ENCODE measurements around the gene PRELID2.

PRELID2 gene

GRCh38 chr5:145761254-145761653 lies 73.9 kb downstream of the PRELID2 start:
- Histone ChIP-seq H3K9me2 (replicated peaks; ENCODE audit: low read depth, low read length) (no peaks in the 10 kb centered on the region), H2AFZ (ENCODE audit: low read length) (no peak overlapping the region), H3K36me3 (ENCODE audit: insufficient read depth, low read length) (peaks cover 31% of the 10 kb centered on the region; the same call in 1 of the 2 replicates), H3F3A (ENCODE audit: low read depth) (no peaks in the 10 kb centered on the region), H3K79me2 (ENCODE audit: insufficient read depth, low read length) (no peaks in the 10 kb centered on the region), H4K20me1 (ENCODE audit: insufficient read depth, low read length, poor library complexity, severe bottlenecking) (no peaks in the 10 kb centered on the region), H3K4me1 (ENCODE audit: insufficient read depth, low read length, poor library complexity, severe bottlenecking) (peaks cover 5% of the 10 kb centered on the region), H3K4me3 (ENCODE audit: low read length, poor library complexity, severe bottlenecking) (no peak overlapping the region), H3K27me3 (ENCODE audit: insufficient read depth, low read length, poor library complexity, severe bottlenecking) (no peaks in the 10 kb centered on the region), H3K9me3 (ENCODE audit: insufficient read depth, low read depth, low read length) (no peaks in the 10 kb centered on the region), H3K4me2 (ENCODE audit: low read depth, low read length, poor library complexity, severe bottlenecking) (no peak overlapping the region), H3K9ac (ENCODE audit: low read depth, low read length, poor library complexity, severe bottlenecking) (no peak overlapping the region)
- TF ChIP-seq, protein P1, sequence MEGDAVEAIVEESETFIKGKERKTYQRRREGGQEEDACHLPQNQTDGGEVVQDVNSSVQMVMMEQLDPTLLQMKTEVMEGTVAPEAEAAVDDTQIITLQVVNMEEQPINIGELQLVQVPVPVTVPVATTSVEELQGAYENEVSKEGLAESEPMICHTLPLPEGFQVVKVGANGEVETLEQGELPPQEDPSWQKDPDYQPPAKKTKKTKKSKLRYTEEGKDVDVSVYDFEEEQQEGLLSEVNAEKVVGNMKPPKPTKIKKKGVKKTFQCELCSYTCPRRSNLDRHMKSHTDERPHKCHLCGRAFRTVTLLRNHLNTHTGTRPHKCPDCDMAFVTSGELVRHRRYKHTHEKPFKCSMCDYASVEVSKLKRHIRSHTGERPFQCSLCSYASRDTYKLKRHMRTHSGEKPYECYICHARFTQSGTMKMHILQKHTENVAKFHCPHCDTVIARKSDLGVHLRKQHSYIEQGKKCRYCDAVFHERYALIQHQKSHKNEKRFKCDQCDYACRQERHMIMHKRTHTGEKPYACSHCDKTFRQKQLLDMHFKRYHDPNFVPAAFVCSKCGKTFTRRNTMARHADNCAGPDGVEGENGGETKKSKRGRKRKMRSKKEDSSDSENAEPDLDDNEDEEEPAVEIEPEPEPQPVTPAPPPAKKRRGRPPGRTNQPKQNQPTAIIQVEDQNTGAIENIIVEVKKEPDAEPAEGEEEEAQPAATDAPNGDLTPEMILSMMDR (conservative IDR thresholded peaks at IDR 0.05; ENCODE audit: low read length), result no peak
- TF ChIP-seq EZH2phosphoT487 (IDR thresholded peaks at IDR 0.05; ENCODE audit: borderline replicate concordance), result no peak

DNA sequence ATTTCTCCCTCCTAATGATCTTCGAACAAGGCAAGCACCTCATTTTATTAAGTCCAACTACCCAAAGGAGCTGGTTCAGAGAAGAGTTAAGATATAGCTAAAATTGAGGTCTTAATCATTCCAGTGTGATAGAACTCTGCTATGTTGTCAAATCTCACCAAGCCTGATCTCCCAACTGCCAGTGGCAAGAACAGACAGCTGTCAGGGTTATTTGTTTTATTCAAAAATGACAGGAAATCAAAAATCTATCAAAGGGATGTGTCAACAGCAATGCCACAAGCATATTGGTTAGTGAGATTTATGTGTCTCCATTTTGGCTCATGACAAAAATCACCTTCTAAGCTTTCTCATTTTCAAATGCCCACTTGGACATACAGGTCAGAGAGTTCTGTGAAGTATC lies 74.5 kb downstream of the PRELID2 start:
- Histone ChIP-seq H4K20me1 (ENCODE audit: insufficient read depth, low read length, poor library complexity, severe bottlenecking) (no peaks in the 10 kb centered on the region), H3K9me2 (replicated peaks; ENCODE audit: low read depth, low read length) (no peaks in the 10 kb centered on the region), H3K4me1 (ENCODE audit: insufficient read depth, low read length, poor library complexity, severe bottlenecking) (peaks cover 5% of the 10 kb centered on the region), H3K36me3 (ENCODE audit: insufficient read depth, low read length) (peaks cover 28% of the 10 kb centered on the region; the same call in 1 of the 2 replicates), H3K9ac (ENCODE audit: low read depth, low read length, poor library complexity, severe bottlenecking) (no peak overlapping the region), H3K4me2 (ENCODE audit: low read depth, low read length, poor library complexity, severe bottlenecking) (no peak overlapping the region), H3K4me3 (ENCODE audit: low read length, poor library complexity, severe bottlenecking) (no peak overlapping the region), H3K9me3 (ENCODE audit: insufficient read depth, low read depth, low read length) (no peaks in the 10 kb centered on the region), H2AFZ (ENCODE audit: low read length) (no peak overlapping the region), H3F3A (ENCODE audit: low read depth) (no peaks in the 10 kb centered on the region), H3K79me2 (ENCODE audit: insufficient read depth, low read length) (no peaks in the 10 kb centered on the region), H3K27me3 (ENCODE audit: insufficient read depth, low read length, poor library complexity, severe bottlenecking) (no peaks in the 10 kb centered on the region)
- no peak for TF ChIP-seq EZH2phosphoT487 (IDR thresholded peaks at IDR 0.05; ENCODE audit: borderline replicate concordance)
- TF ChIP-seq, protein P1 (conservative IDR thresholded peaks at IDR 0.05; ENCODE audit: low read length), result no peak

GRCh38 chr5:145752947-145753346 lies 82.2 kb downstream of the PRELID2 start:
- Histone ChIP-seq H3K4me2 (ENCODE audit: low read depth, low read length, poor library complexity, severe bottlenecking) (no peak overlapping the region), H3F3A (ENCODE audit: low read depth) (no peaks in the 10 kb centered on the region), H3K9ac (ENCODE audit: low read depth, low read length, poor library complexity, severe bottlenecking) (no peak overlapping the region), H3K27me3 (ENCODE audit: insufficient read depth, low read length, poor library complexity, severe bottlenecking) (no peaks in the 10 kb centered on the region), H3K79me2 (ENCODE audit: insufficient read depth, low read length) (no peaks in the 10 kb centered on the region), H3K9me3 (ENCODE audit: insufficient read depth, low read depth, low read length) (no peaks in the 10 kb centered on the region), H3K4me1 (ENCODE audit: insufficient read depth, low read length, poor library complexity, severe bottlenecking) (peaks cover 11% of the 10 kb centered on the region), H3K4me3 (ENCODE audit: low read length, poor library complexity, severe bottlenecking) (no peak overlapping the region), H2AFZ (ENCODE audit: low read length) (no peak overlapping the region), H4K20me1 (ENCODE audit: insufficient read depth, low read length, poor library complexity, severe bottlenecking) (no peaks in the 10 kb centered on the region), H3K36me3 (ENCODE audit: insufficient read depth, low read length) (no peaks in the 10 kb centered on the region), H3K9me2 (replicated peaks; ENCODE audit: low read depth, low read length) (no peaks in the 10 kb centered on the region)
- no peak for TF ChIP-seq EZH2phosphoT487 (IDR thresholded peaks at IDR 0.05; ENCODE audit: borderline replicate concordance)
- TF ChIP-seq, protein P1 (conservative IDR thresholded peaks at IDR 0.05; ENCODE audit: low read length), result no peak
